ENCODE measurements around the gene STXBP1.

DNA sequence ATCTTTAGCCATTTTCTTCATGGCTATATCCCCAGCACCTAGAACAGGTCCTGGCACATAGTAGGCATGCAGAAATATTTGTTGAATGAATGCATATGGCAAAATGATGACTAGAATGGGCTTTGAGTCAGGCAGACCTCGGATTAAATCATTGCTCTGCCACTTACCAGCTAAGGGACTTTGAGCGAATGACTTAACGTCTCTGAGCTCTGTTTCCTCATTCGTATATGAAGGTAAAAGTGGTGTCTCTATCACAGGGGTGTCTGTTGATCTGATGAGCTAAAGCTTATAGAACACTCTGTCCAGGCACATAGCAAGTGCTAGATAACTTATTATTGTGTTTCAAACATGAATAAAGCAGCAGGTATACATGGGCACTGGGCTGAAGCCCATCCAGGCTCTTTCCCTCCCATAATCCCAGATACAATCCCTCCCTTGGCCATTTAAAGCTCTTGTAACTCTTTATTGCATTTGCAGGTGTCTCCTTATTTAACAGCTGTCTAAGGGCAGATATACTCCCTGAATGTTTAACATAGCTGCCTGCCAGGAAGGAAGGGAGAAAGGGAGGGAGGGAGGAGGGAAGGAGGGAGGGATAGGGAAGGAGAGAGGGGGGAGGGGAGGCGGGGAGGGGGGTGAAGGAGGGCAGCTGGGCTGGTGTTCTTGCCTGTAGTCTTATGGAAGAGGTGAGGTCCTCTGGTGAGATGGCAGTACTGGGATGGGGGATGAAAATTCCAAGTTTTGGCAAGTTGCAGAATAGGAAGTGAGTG lies 23.2 kb upstream of the STXBP1 start:
- TF ChIP-seq, protein P1, sequence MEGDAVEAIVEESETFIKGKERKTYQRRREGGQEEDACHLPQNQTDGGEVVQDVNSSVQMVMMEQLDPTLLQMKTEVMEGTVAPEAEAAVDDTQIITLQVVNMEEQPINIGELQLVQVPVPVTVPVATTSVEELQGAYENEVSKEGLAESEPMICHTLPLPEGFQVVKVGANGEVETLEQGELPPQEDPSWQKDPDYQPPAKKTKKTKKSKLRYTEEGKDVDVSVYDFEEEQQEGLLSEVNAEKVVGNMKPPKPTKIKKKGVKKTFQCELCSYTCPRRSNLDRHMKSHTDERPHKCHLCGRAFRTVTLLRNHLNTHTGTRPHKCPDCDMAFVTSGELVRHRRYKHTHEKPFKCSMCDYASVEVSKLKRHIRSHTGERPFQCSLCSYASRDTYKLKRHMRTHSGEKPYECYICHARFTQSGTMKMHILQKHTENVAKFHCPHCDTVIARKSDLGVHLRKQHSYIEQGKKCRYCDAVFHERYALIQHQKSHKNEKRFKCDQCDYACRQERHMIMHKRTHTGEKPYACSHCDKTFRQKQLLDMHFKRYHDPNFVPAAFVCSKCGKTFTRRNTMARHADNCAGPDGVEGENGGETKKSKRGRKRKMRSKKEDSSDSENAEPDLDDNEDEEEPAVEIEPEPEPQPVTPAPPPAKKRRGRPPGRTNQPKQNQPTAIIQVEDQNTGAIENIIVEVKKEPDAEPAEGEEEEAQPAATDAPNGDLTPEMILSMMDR (IDR thresholded peaks at IDR 0.05 in 4 of 5, conservative IDR thresholded peaks at IDR 0.05 in 1 of 5), result no peak
- TF ChIP-seq POLR2A (IDR thresholded peaks at IDR 0.05), result no peak

Data from gastrocnemius medialis (tissue), 4 donors.